A549 (cell line): Measurements from ENCODE around the gene REP15. TPM values are rescaled to one million over a fixed set of nuclear protein-coding genes. Genes with fewer than 3 reads are reported as not detected.
A peak's percentile ranks its signal among the peaks of the same experiment; 100 is the strongest.

Experiments
- ATAC-seq, 2 experiments: fragments of 200-7000 bp in 1 of 2; fragments of >200 bp in 1 of 2; cut with Nextera tagmentation in 1 of 2; cut with Tn5 transposase in 1 of 2; 3 replicates each; pipeline versions ENCODE4 v1.8.0 to v1.9.1; 2018 to 2020; ENCODE audit warnings: mild to moderate bottlenecking in 1 of 2, moderate library complexity in 1 of 2
- CTCF ChIA-PET: fragments of 300-600 bp; sonication (Branson Sonifier 250); formaldehyde crosslinking; extraction: SDS; loops from one replicate; lab custom pipeline; 2021; ENCODE audit warnings: antibody characterized with exemption, inconsistent platforms; lab: Yijun Ruan, JAX
- POLR2A ChIA-PET: fragments of 350-600 bp; formaldehyde crosslinking; extraction: SDS; loops from one replicate; lab custom pipeline; 2021; ENCODE audit warnings: antibody characterized with exemption, inconsistent platforms; lab: Yijun Ruan, JAX
- DNase-seq, 2 experiments: peaks; one replicate each; pipeline versions ENCODE4 v3.0.0 to v3.0.0-alpha.2; 2011 to 2016; ENCODE audit warnings: low read depth in 1 of 2, low spot score in 1 of 2
- FAIRE-seq: peaks from 2 replicates; lab custom pipeline; 2011; peaks lifted over from hg19 to GRCh38; lab: Jason Lieb, UNC
- H3K27ac ChIP-seq, 2 experiments: fragments of >200 bp; sonication (Bioruptor Twin); formaldehyde crosslinking; 3 replicates each; pipeline ENCODE4 v1.5.1; 2016 to 2017
- H3K4me1 ChIP-seq: fragments of >200 bp; sonication (Bioruptor Twin); formaldehyde crosslinking; 3 replicates; pipeline ENCODE4 v1.6.1; 2016
- H3K4me2 ChIP-seq: fragments of >200 bp; sonication (Bioruptor Twin); formaldehyde crosslinking; 3 replicates; pipeline ENCODE4 v1.6.1; 2016
- H3K4me3 ChIP-seq: fragments of >200 bp; sonication (Bioruptor Twin); formaldehyde crosslinking; 3 replicates; pipeline ENCODE4 v1.5.1; 2016
- H3K9me3 ChIP-seq: fragments of >200 bp; sonication (Bioruptor Twin); formaldehyde crosslinking; 3 replicates; pipeline ENCODE4 v1.6.1; 2016
- GATA3 ChIP-seq: IDR thresholded peaks from 2 replicates; pipeline ENCODE4 v1.6.1; 2012; ENCODE audit warnings: borderline replicate concordance
- HOXB5 ChIP-seq: fragments of 250-450 bp; sonication (Bioruptor Pico); IDR thresholded peaks from 2 replicates; pipeline ENCODE4 v1.5.0; 2020; ENCODE audit warnings: mild to moderate bottlenecking, moderate library complexity
- KDM5A ChIP-seq: fragments of 200-600 bp; sonication (generic); IDR thresholded peaks from 2 replicates; pipeline ENCODE4 v1.6.1; 2016; ENCODE audit warnings: antibody characterized with exemption, mild to moderate bottlenecking
- MAZ ChIP-seq: fragments of 150-350 bp; IDR thresholded peaks from 2 replicates; pipeline ENCODE4 v1.6.1; 2014; ENCODE audit warnings: antibody characterized with exemption, low read depth, low read length, borderline replicate concordance
- MYC ChIP-seq: IDR thresholded peaks from 2 replicates; pipeline ENCODE4 v1.6.1; 2012; ENCODE audit warnings: mild to moderate bottlenecking, inconsistent platforms, low read length, improper control_type of control experiment, borderline replicate concordance
- POLR2A ChIP-seq: IDR thresholded peaks from 2 replicates; pipeline ENCODE4 v1.6.1; 2012; ENCODE audit warnings: mild to moderate bottlenecking, low read length
- RARB ChIP-seq: fragments of 250-450 bp; sonication (Bioruptor Pico); IDR thresholded peaks from 2 replicates; pipeline ENCODE4 v1.8.0; 2021; ENCODE audit warnings: mild to moderate bottlenecking, moderate library complexity
- RFX5 ChIP-seq: fragments of 450-650 bp; IDR thresholded peaks from 2 replicates; pipeline ENCODE4 v1.7.1; 2014; ENCODE audit warnings: antibody characterized with exemption, mild to moderate bottlenecking, moderate library complexity
- RNF2 ChIP-seq: fragments of 200-600 bp; sonication (generic); IDR thresholded peaks from 2 replicates; pipeline ENCODE4 v1.6.1; 2016; ENCODE audit warnings: low read depth, mild to moderate bottlenecking, antibody characterized with exemption, moderate library complexity, borderline replicate concordance
- SREBF2 ChIP-seq: fragments of 450-650 bp; IDR thresholded peaks from 2 replicates; pipeline ENCODE4 v1.6.1; 2014; ENCODE audit warnings: mild to moderate bottlenecking, moderate library complexity
- ZFP36 ChIP-seq: fragments of 450-650 bp; IDR thresholded peaks from 2 replicates; pipeline ENCODE4 v1.6.1; 2014; ENCODE audit warnings: borderline replicate concordance; ENCODE audit not compliant: partially characterized antibody
- ZSCAN20 ChIP-seq: fragments of 250-450 bp; sonication (Bioruptor Pico); IDR thresholded peaks from 2 replicates; pipeline ENCODE4 v1.8.0; 2022; ENCODE audit warnings: mild to moderate bottlenecking, moderate library complexity
- WGBS: methylation state at CpG from one replicate; pipeline ENCODE4 v1.1.6; 2017; ENCODE audit errors: missing lambda C conversion rate; 5-methylcytosine and 5-hydroxymethylcytosine counted together
- polyA plus RNA-seq, 4 experiments: library from polyadenylated mRNA; depleted of rRNA in 3 of 4; stranded (reverse); fragments of >200 nt; fragmentation: RNase III in 1 of 4; extraction: RNeasy Plus Mini Kit Qiagen cat#74134 plus additional on column Dnase treatment in 1 of 4; gene quantifications; 2 replicates in 3 of 4; 3 replicates in 1 of 4; pipeline ENCODE4 v1.2.3, GENCODE V29; 2011 to 2017
- TF ChIP-seq, protein P1 (sequence below): fragments of 450-650 bp; IDR thresholded peaks from 2 replicates; pipeline ENCODE4 v1.6.1; 2014; ENCODE audit warnings: antibody characterized with exemption
- TF ChIP-seq, protein P2 (sequence below): fragments of 250-450 bp; sonication (Bioruptor Pico); IDR thresholded peaks from 2 replicates; pipeline ENCODE4 v1.5.0; 2020; ENCODE audit warnings: low read depth, mild to moderate bottlenecking, moderate library complexity
- TF ChIP-seq, protein P3 (sequence below): fragments of >200 bp; sonication (Bioruptor Twin); formaldehyde crosslinking; IDR thresholded peaks from 2 replicates; pipeline ENCODE4 v1.6.1; 2016
- TF ChIP-seq, protein P4 (sequence below): fragments of >200 bp; sonication (Bioruptor Twin); formaldehyde crosslinking; IDR thresholded peaks from 3 replicates; pipeline ENCODE4 v1.5.1; 2016
- TF ChIP-seq, protein P5 (sequence below): IDR thresholded peaks from 2 replicates; pipeline ENCODE4 v1.6.1; 2012
- TF ChIP-seq, protein P6 (sequence below): fragments of 250-450 bp; sonication (Bioruptor Pico); IDR thresholded peaks from 2 replicates; pipeline ENCODE4 v1.5.0; 2021; ENCODE audit warnings: mild to moderate bottlenecking, moderate library complexity, borderline replicate concordance

REP15 gene
- polyA plus RNA-seq, 2 of the 4 experiments (the other 2 are of a cell fraction): 0.34 to 0.81 TPM

DNA sequence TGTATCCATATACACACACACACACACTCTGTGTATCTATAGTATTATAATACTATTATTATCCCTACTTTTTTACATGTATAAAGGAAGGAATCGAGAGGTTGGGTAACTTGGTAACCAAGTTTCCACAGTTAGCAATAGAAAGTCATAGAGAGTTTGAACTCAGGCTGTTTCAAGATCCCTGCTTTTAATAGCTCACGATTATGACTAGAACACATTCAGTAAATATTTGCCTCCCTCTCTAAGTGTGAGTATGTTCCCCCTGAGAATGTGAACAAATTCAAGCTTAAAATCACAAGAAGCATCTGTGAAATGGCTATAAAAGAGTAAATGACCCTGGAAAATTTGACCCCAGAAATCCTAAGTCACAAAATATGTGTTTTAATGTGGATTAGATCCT lies 11.0 kb upstream of the REP15 start:
- no peaks in the 10 kb centered on the region for H3K9me3 ChIP-seq
- H3K4me1 ChIP-seq: peaks cover 14% of the 10 kb centered on the region; the same call in 2 of the 3 replicates
- POLR2A ChIA-PET: no interaction called here
- WGBS: 57% methylated on average over 2 of the region's 2 CpGs
- TF ChIP-seq, protein P1, sequence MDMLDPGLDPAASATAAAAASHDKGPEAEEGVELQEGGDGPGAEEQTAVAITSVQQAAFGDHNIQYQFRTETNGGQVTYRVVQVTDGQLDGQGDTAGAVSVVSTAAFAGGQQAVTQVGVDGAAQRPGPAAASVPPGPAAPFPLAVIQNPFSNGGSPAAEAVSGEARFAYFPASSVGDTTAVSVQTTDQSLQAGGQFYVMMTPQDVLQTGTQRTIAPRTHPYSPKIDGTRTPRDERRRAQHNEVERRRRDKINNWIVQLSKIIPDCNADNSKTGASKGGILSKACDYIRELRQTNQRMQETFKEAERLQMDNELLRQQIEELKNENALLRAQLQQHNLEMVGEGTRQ: no peak
- TF ChIP-seq, protein P2, sequence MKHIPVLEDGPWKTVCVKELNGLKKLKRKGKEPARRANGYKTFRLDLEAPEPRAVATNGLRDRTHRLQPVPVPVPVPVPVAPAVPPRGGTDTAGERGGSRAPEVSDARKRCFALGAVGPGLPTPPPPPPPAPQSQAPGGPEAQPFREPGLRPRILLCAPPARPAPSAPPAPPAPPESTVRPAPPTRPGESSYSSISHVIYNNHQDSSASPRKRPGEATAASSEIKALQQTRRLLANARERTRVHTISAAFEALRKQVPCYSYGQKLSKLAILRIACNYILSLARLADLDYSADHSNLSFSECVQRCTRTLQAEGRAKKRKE (CRISPR knock-in tag): no peak
- TF ChIP-seq, protein P3, sequence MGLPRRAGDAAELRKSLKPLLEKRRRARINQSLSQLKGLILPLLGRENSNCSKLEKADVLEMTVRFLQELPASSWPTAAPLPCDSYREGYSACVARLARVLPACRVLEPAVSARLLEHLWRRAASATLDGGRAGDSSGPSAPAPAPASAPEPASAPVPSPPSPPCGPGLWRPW: no peak
- TF ChIP-seq SREBF2 (no peak), HOXB5 (CRISPR knock-in tag) (no peak)
- CTCF ChIA-PET: no interaction called here
- FAIRE-seq (no peak), ATAC-seq (no peak), DNase-seq (no peak)
- no peak overlapping the region for H3K27ac ChIP-seq
- H3K4me2 ChIP-seq: peak overlapping the region; percentile 23; the same call in 1 of the 3 replicates
- no peak overlapping the region for H3K4me3 ChIP-seq

DNA sequence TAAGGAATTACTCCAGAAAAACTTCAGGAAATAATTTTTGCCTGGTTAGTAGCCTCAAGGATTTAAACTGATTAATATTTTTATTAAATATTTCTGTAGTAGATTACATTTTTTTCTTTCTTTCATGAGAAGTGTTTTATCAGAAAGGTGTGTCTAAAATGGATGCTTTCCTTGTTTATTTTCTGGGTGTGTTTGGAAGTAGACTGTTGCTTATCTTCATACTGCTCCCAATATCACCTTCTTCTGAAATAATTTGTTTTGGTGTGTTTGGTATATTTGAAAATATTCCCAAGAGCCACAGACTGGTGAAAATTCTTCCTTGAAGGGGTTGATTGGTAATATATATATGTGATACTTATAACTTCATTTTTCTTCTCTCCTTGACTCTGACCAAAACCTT lies 10.1 kb upstream of the REP15 start:
- POLR2A ChIA-PET: no interaction called here
- TF ChIP-seq POLR2A: no peak
- TF ChIP-seq RNF2: no peak
- TF ChIP-seq, protein P4, sequence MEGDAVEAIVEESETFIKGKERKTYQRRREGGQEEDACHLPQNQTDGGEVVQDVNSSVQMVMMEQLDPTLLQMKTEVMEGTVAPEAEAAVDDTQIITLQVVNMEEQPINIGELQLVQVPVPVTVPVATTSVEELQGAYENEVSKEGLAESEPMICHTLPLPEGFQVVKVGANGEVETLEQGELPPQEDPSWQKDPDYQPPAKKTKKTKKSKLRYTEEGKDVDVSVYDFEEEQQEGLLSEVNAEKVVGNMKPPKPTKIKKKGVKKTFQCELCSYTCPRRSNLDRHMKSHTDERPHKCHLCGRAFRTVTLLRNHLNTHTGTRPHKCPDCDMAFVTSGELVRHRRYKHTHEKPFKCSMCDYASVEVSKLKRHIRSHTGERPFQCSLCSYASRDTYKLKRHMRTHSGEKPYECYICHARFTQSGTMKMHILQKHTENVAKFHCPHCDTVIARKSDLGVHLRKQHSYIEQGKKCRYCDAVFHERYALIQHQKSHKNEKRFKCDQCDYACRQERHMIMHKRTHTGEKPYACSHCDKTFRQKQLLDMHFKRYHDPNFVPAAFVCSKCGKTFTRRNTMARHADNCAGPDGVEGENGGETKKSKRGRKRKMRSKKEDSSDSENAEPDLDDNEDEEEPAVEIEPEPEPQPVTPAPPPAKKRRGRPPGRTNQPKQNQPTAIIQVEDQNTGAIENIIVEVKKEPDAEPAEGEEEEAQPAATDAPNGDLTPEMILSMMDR: no peak
- TF ChIP-seq, protein P5, sequence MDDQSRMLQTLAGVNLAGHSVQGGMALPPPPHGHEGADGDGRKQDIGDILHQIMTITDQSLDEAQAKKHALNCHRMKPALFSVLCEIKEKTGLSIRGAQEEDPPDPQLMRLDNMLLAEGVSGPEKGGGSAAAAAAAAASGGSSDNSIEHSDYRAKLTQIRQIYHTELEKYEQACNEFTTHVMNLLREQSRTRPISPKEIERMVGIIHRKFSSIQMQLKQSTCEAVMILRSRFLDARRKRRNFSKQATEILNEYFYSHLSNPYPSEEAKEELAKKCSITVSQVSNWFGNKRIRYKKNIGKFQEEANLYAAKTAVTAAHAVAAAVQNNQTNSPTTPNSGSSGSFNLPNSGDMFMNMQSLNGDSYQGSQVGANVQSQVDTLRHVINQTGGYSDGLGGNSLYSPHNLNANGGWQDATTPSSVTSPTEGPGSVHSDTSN: no peak
- TF ChIP-seq KDM5A: no peak
- TF ChIP-seq RFX5: no peak
- no peak for TF ChIP-seq ZFP36
- TF ChIP-seq ZSCAN20 (CRISPR knock-in tag): no peak
- TF ChIP-seq MYC: no peak
- TF ChIP-seq, protein P6, sequence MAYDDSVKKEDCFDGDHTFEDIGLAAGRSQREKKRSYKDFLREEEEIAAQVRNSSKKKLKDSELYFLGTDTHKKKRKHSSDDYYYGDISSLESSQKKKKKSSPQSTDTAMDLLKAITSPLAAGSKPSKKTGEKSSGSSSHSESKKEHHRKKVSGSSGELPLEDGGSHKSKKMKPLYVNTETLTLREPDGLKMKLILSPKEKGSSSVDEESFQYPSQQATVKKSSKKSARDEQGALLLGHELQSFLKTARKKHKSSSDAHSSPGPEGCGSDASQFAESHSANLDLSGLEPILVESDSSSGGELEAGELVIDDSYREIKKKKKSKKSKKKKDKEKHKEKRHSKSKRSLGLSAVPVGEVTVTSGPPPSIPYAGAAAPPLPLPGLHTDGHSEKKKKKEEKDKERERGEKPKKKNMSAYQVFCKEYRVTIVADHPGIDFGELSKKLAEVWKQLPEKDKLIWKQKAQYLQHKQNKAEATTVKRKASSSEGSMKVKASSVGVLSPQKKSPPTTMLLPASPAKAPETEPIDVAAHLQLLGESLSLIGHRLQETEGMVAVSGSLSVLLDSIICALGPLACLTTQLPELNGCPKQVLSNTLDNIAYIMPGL (CRISPR knock-in tag): no peak
- no peak for TF ChIP-seq HOXB5 (CRISPR knock-in tag)
- no peak for TF ChIP-seq GATA3
- no peak for TF ChIP-seq RARB (CRISPR knock-in tag)
- no peak for TF ChIP-seq MAZ

More for the DNA sequence above, 10.1 kb upstream of the REP15 start:
- H3K4me3 ChIP-seq: no peak overlapping the region
- DNase-seq (no peak), FAIRE-seq (no peak), ATAC-seq (no peak)
- H3K4me1 ChIP-seq: peaks cover 14% of the 10 kb centered on the region; the same call in 2 of the 3 replicates
- H3K9me3 ChIP-seq: no peaks in the 10 kb centered on the region
- H3K4me2 ChIP-seq: peak overlapping the region; percentile 23; the same call in 1 of the 3 replicates
- no peak overlapping the region for H3K27ac ChIP-seq
- CTCF ChIA-PET: no interaction called here
